ENCODE results near the gene SETD1B. TPM values are rescaled to one million over a fixed set of nuclear protein-coding genes. Genes with fewer than 3 reads are reported as not detected.

SETD1B gene
- total and polyA plus RNA-seq, 2 experiments from 2014 or later: 2.0 to 2.7 TPM

DNA sequence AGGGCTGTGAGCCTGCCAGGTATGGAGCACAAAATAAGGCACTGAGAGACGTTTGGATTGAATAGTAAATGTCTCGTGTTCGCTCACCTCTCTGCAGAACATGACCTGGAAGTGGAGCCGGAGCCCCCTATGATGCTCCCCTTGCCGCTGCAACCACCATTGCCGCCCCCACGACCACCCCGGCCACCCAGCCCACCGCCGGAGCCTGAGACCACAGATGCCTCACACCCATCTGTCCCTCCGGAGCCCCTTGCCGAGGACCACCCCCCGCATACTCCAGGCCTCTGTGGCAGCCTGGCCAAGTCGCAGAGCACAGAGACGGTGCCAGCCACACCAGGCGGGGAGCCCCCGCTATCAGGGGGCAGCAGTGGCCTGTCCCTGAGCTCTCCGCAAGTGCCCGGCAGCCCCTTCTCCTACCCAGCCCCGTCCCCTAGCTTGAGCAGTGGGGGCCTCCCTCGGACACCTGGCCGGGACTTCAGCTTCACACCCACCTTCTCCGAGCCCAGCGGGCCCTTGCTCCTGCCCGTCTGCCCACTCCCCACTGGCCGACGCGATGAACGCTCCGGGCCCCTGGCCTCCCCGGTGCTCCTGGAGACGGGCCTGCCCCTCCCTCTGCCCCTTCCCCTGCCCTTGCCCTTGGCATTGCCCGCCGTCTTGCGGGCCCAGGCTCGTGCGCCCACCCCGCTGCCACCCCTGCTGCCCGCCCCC, 18.7 kb downstream of the SETD1B start:
- Histone ChIP-seq H3K4me2 (ENCODE audit: unreplicated experiment) (no peak overlapping the region), H3K9me2 (ENCODE audit: insufficient read depth) (no peaks in the 10 kb centered on the region), H3K27ac (no peak overlapping the region), H3F3A (ENCODE audit: insufficient read depth) (no peaks in the 10 kb centered on the region; the same call in 1 of the 2 replicates), H3K79me2 (ENCODE audit: insufficient read depth) (peaks cover 33% of the 10 kb centered on the region), H2AFZ (no peak overlapping the region), H3K4me3 (no peak overlapping the region), H3K27me3 (replicated peaks; ENCODE audit: insufficient read depth) (no peaks in the 10 kb centered on the region), H3K4me1 (ENCODE audit: insufficient read depth) (no peaks in the 10 kb centered on the region), H3K36me3 (ENCODE audit: low read depth) (peaks cover 44% of the 10 kb centered on the region), H3K9ac (no peak overlapping the region), H4K20me1 (ENCODE audit: insufficient read depth) (no peaks in the 10 kb centered on the region), H3K9me3 (ENCODE audit: low read depth) (no peaks in the 10 kb centered on the region)
- DNase-seq: no peak
- TF ChIP-seq EZH2 (IDR thresholded peaks at IDR 0.05; ENCODE audit: insufficient read depth, poor library complexity, severe bottlenecking): no peak
- no peak for TF ChIP-seq EZH2phosphoT487 (IDR thresholded peaks at IDR 0.05; ENCODE audit: insufficient read depth, low read depth)
- in situ Hi-C loops (cut with MboI): no loop called here
- WGBS, 2 experiments (ENCODE audit: low coverage in 1 of 2, low lambda C conversion rate in 2 of 2, missing lambda C conversion rate in 2 of 2): 95 to 97% methylated on average over 20 to 39 of the region's 39 CpGs

DNA sequence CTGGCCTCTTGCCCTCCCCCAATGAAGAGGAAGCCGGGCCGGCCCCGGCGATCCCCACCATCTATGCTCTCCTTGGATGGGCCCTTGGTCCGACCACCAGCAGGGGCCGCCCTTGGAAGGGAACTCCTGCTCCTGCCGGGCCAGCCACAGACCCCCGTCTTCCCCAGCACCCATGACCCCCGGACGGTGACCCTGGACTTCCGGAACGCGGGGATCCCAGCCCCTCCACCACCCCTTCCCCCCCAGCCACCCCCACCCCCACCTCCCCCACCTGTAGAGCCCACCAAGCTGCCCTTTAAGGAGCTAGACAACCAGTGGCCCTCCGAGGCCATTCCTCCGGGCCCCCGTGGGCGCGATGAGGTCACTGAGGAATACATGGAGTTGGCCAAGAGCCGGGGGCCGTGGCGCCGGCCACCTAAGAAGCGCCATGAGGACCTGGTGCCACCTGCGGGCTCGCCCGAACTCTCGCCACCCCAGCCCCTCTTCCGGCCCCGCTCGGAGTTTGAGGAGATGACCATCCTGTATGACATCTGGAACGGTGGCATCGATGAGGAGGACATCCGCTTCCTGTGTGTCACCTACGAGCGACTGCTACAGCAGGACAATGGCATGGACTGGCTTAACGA, 19.4 kb downstream of the SETD1B start:
- Histone ChIP-seq H3K79me2 (ENCODE audit: insufficient read depth) (peaks cover 30% of the 10 kb centered on the region), H3F3A (ENCODE audit: insufficient read depth) (no peaks in the 10 kb centered on the region; the same call in 1 of the 2 replicates), H3K9me2 (ENCODE audit: insufficient read depth) (no peaks in the 10 kb centered on the region), H3K36me3 (ENCODE audit: low read depth) (peaks cover 43% of the 10 kb centered on the region), H2AFZ (no peak overlapping the region), H3K4me1 (ENCODE audit: insufficient read depth) (no peaks in the 10 kb centered on the region), H4K20me1 (ENCODE audit: insufficient read depth) (no peaks in the 10 kb centered on the region), H3K9me3 (ENCODE audit: low read depth) (no peaks in the 10 kb centered on the region), H3K27me3 (replicated peaks; ENCODE audit: insufficient read depth) (no peaks in the 10 kb centered on the region), H3K9ac (no peak overlapping the region), H3K27ac (no peak overlapping the region), H3K4me2 (ENCODE audit: unreplicated experiment) (no peak overlapping the region), H3K4me3 (no peak overlapping the region)
- DNase-seq: no peak
- TF ChIP-seq EZH2phosphoT487 (IDR thresholded peaks at IDR 0.05; ENCODE audit: insufficient read depth, low read depth): no peak
- TF ChIP-seq EZH2 (IDR thresholded peaks at IDR 0.05; ENCODE audit: insufficient read depth, poor library complexity, severe bottlenecking): no peak
- in situ Hi-C loops (cut with MboI): no loop called here
- WGBS, 2 experiments (ENCODE audit: low coverage in 1 of 2, low lambda C conversion rate in 2 of 2, missing lambda C conversion rate in 2 of 2): 85 to 93% methylated on average over 20 to 36 of the region's 36 CpGs

DNA sequence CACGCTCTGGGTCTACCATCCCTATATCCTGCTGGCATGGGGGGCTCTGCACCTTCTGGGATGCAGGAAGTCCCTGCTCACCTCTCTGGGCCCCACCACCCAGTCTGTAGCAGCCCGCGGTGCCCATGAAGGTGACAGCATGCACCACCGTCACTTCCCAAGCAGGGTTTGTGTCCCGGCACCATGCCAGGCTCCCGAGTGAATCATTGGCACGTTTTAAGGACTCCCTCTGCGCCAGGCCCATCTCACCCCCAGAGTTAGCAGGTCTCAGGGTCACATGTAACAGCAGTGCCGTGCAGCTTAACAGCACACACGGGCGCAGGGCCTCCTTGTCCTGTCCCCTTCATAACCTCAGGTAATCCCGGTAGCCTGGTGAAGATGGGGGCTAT, 19.9 kb downstream of the SETD1B start:
- TF ChIP-seq EZH2 (IDR thresholded peaks at IDR 0.05; ENCODE audit: insufficient read depth, poor library complexity, severe bottlenecking) (no peak), EZH2phosphoT487 (IDR thresholded peaks at IDR 0.05; ENCODE audit: insufficient read depth, low read depth) (no peak)
- Histone ChIP-seq H3K36me3 (ENCODE audit: low read depth) (peaks cover 45% of the 10 kb centered on the region), H3K9ac (no peak overlapping the region), H3F3A (ENCODE audit: insufficient read depth) (no peaks in the 10 kb centered on the region; the same call in 1 of the 2 replicates), H3K4me3 (no peak overlapping the region), H3K27me3 (replicated peaks; ENCODE audit: insufficient read depth) (no peaks in the 10 kb centered on the region), H3K9me3 (ENCODE audit: low read depth) (no peaks in the 10 kb centered on the region), H4K20me1 (ENCODE audit: insufficient read depth) (no peaks in the 10 kb centered on the region), H2AFZ (no peak overlapping the region), H3K27ac (no peak overlapping the region), H3K4me1 (ENCODE audit: insufficient read depth) (no peaks in the 10 kb centered on the region), H3K9me2 (ENCODE audit: insufficient read depth) (no peaks in the 10 kb centered on the region), H3K4me2 (ENCODE audit: unreplicated experiment) (no peak overlapping the region), H3K79me2 (ENCODE audit: insufficient read depth) (peaks cover 29% of the 10 kb centered on the region)
- 68 to 75% methylated on average over 12 of the region's 12 CpGs for WGBS, 2 experiments (ENCODE audit: low coverage in 1 of 2, low lambda C conversion rate in 2 of 2, missing lambda C conversion rate in 2 of 2)
- in situ Hi-C loops (cut with MboI): no loop called here
- DNase-seq: no peak

DNA sequence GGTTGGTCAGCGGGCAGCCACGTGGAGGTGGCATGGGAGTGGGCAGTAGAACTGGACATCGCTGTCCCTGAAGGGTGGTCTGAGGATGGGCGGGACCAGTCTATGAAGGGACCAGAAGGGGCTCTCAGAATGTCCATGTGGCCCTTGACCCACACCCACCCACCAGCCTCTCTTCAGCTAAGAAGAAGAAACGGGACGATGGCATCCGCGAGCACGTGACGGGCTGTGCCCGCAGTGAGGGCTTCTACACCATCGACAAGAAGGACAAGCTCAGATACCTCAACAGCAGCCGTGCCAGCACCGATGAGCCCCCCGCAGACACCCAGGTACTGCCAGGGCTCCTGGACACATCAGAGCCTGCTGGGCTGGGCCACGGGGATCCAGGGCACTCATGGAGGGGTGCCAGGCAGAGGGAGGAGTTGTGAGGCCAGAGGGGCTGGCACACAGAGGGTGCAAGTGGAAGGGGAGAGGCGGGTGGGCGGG, 21.3 kb downstream of the SETD1B start:
- Histone ChIP-seq H3K79me2 (ENCODE audit: insufficient read depth) (peaks cover 21% of the 10 kb centered on the region; the same call in 1 of the 2 replicates), H3K9me3 (ENCODE audit: low read depth) (no peaks in the 10 kb centered on the region), H3K36me3 (ENCODE audit: low read depth) (peaks cover 42% of the 10 kb centered on the region), H3K9ac (no peak overlapping the region), H2AFZ (no peak overlapping the region), H3K4me3 (no peak overlapping the region), H4K20me1 (ENCODE audit: insufficient read depth) (no peaks in the 10 kb centered on the region), H3K4me2 (ENCODE audit: unreplicated experiment) (no peak overlapping the region), H3F3A (ENCODE audit: insufficient read depth) (no peaks in the 10 kb centered on the region; the same call in 1 of the 2 replicates), H3K27ac (no peak overlapping the region), H3K4me1 (ENCODE audit: insufficient read depth) (no peaks in the 10 kb centered on the region), H3K9me2 (ENCODE audit: insufficient read depth) (no peaks in the 10 kb centered on the region), H3K27me3 (replicated peaks; ENCODE audit: insufficient read depth) (no peaks in the 10 kb centered on the region)
- TF ChIP-seq EZH2 (IDR thresholded peaks at IDR 0.05; ENCODE audit: insufficient read depth, poor library complexity, severe bottlenecking): no peak
- TF ChIP-seq EZH2phosphoT487 (IDR thresholded peaks at IDR 0.05; ENCODE audit: insufficient read depth, low read depth): no peak
- WGBS, 2 experiments (ENCODE audit: low coverage in 1 of 2, low lambda C conversion rate in 2 of 2, missing lambda C conversion rate in 2 of 2): 86 to 87% methylated on average over 16 to 18 of the region's 18 CpGs
- DNase-seq: no peak
- in situ Hi-C loops (cut with MboI): no loop called here

All from GM23248 (cell line).